Measurements from ENCODE around the gene ABTB1.

ABTB1 gene

GRCh38 chr3:127672429-127673190 lies at the start of gene ABTB1:
Gene ABTB1 (plus strand): TSS chr3:127672952. CDS start chr3:127673026, 74 bp downstream.
- peak; percentile 78 to 87 for DNase-seq

- DNase-seq: no peak
Observed at GRCh38 chr3:127624063-127624462, 48.7 kb upstream of the ABTB1 start.

GRCh38 chr3:127625821-127626220 lies 46.9 kb upstream of the ABTB1 start:
- no peak for DNase-seq

GRCh38 chr3:127628426-127628787 lies 44.3 kb upstream of the ABTB1 start:
- DNase-seq: no peak

GRCh38 chr3:127628788-127629466 lies 43.8 kb upstream of the ABTB1 start, which contains the start of gene PODXL2:
Gene PODXL2 (plus strand): TSS chr3:127629185. CDS start chr3:127629220, 35 bp downstream.
- DNase-seq: no peak

- DNase-seq: no peak
Observed at GRCh38 chr3:127629467-127630403, 43.0 kb upstream of the ABTB1 start.

GRCh38 chr3:127630811-127631714 lies 41.7 kb upstream of the ABTB1 start:
- DNase-seq: no peak

GRCh38 chr3:127632035-127632820 lies 40.5 kb upstream of the ABTB1 start:
- no peak for DNase-seq

GRCh38 chr3:127634653-127635052 lies 38.1 kb upstream of the ABTB1 start:
- DNase-seq: no peak

GRCh38 chr3:127637546-127637945 lies 35.2 kb upstream of the ABTB1 start:
- DNase-seq: peak; percentile 63 to 74

- peak; percentile 30 to 35 for DNase-seq
Observed at GRCh38 chr3:127637971-127638370, 34.8 kb upstream of the ABTB1 start.

GRCh38 chr3:127639173-127640041 lies 33.3 kb upstream of the ABTB1 start:
- DNase-seq: no peak

GRCh38 chr3:127640042-127640355 lies 32.8 kb upstream of the ABTB1 start:
- no peak for DNase-seq

GRCh38 chr3:127644641-127645370 lies 27.9 kb upstream of the ABTB1 start:
- no peak for DNase-seq

GRCh38 chr3:127645371-127646015 lies 27.3 kb upstream of the ABTB1 start:
- DNase-seq: no peak

- DNase-seq: no peak
Observed at GRCh38 chr3:127646501-127647046, 26.2 kb upstream of the ABTB1 start.

GRCh38 chr3:127647166-127647844 lies 25.4 kb upstream of the ABTB1 start:
- DNase-seq: no peak

GRCh38 chr3:127647845-127648204 lies 24.9 kb upstream of the ABTB1 start:
- DNase-seq: no peak

All from AML-193 (cell line).